ENCODE results near the gene ACTL10. TPM values are rescaled to one million over a fixed set of nuclear protein-coding genes. Genes with fewer than 3 reads are reported as not detected.

Gene ACTL10
- total RNA-seq, 6 experiments from 2014 or later = 0.20 to 1.1 (median 0.56) TPM; not detected in 1

DNA sequence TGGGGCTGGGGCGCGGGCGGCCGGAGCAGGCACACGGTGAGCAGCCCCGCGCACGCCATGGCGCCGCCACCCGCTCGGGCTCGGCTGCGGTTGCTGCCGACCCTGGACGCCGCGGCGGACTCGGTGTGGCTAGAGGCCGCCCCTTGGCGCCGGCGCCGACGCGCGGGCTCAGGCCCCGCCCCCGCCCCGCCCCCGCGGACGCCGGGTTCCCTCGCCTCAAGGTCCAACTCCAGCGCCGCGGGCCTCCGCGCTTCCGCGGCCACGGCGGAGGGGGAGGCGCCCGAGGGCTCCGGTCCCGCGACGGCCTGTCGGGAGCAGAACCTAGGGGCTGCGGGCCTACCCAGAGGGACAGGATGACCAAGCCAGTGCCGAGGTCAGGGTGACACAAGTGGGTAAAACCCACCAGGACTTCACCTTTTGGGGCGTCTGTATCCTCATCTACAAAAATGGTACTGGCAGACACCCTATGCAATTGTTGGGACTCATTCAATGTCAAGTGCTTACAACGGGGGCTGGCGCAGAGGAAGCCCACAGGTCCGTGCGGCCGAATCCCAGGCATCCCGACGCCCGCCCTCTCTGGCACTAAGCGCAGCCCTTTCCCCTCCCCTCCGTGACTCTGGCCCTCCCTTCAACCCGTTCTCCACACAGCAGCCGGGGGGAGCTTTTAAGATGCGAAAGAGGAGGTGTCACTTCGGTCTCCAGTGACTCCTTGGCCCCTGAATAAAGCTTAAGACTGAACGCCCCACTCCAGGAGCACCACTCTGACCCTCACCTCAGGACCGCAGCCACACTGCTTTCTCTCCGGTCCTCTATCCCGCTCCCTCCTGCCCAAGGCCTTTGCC, 7.8 kb downstream of the ACTL10 start, which contains the start of gene NECAB3:
Gene NECAB3, minus strand, starts transcription at position 135 of the 842 bp plus-strand sequence. Its CDS starts 76 bp downstream, at position 59.
- 36% methylated on average over 8 of the region's 73 CpGs for WGBS (ENCODE audit: insufficient coverage, low coverage, low lambda C conversion rate, missing lambda C conversion rate)
- Histone ChIP-seq H3K36me3 (peaks cover 0 to 1% (median 0%) of the 10 kb centered on the region in 4 donors), H3K4me3 (peak within 1 kb of the TSS; percentile 55 to 79 (median 70)), H3K27me3 (no peaks in the 10 kb centered on the region), H3K27ac (peak within 1 kb of the TSS; percentile 41 to 75 (median 51)), H3K4me1 (peaks cover 0 to 11% (median 0%) of the 10 kb centered on the region in 4 donors), H3K9me3 (no peaks in the 10 kb centered on the region)
- ATAC-seq = peak; percentile 88 to 96 (median 90)
- intact Hi-C loops (cut with DNase I) = loop anchor here in 1 of 2 donors (10.0 kb wide), 1 partner anchor 50 kb away; the partner anchor contains the start of gene PXMP4
- peak; percentile 87 to 90 (median 89) for DNase-seq
- TF ChIP-seq, protein P1, sequence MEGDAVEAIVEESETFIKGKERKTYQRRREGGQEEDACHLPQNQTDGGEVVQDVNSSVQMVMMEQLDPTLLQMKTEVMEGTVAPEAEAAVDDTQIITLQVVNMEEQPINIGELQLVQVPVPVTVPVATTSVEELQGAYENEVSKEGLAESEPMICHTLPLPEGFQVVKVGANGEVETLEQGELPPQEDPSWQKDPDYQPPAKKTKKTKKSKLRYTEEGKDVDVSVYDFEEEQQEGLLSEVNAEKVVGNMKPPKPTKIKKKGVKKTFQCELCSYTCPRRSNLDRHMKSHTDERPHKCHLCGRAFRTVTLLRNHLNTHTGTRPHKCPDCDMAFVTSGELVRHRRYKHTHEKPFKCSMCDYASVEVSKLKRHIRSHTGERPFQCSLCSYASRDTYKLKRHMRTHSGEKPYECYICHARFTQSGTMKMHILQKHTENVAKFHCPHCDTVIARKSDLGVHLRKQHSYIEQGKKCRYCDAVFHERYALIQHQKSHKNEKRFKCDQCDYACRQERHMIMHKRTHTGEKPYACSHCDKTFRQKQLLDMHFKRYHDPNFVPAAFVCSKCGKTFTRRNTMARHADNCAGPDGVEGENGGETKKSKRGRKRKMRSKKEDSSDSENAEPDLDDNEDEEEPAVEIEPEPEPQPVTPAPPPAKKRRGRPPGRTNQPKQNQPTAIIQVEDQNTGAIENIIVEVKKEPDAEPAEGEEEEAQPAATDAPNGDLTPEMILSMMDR (IDR thresholded peaks at IDR 0.05) = peak in 1 of 4 donors; percentile 13
- peak; percentile 76 for TF ChIP-seq POLR2A (IDR thresholded peaks at IDR 0.05)

DNA sequence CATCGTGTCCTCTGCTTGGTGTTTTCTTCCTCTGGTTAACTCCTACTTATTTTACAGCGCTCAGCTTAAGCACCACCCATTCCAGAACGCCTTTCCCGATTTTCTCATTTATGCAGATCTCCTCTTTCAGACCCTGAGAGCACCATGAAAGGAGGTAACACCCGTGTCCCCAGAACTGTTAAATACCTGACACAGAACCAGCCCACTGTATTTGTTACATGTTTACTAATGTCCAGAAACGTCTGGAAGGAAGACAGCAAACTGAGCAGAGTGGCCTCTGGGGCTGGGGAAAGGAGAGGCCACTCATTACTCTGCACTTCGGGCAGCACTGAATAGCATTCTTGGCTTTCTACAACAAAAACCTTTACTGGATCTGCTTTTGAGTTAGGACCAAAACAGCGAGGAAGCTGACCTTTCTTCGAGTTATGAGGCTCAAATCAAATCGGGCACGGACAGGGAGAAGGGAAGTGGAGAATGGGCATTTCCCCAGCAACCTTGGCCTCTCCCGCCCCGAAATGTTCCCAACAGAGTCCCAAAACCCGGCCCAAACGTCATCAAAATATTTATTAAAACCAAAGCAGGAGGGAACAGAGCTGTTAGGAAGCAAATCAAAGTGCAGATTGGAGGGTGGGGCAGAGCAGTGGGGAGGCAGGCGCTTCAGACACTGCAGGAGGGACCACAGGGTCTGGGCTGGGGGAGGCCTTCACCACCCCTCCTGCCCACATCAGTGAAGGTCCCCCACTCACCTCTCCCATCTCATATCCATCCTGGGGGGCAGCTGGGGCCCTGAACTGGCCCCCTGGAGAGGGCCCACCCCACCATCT, 8.6 kb downstream of the ACTL10 start:
- Histone ChIP-seq H3K27me3 (no peaks in the 10 kb centered on the region), H3K36me3 (peaks cover 0 to 1% (median 0%) of the 10 kb centered on the region in 4 donors), H3K9me3 (no peaks in the 10 kb centered on the region), H3K4me3 (peak overlapping the region in 1 of 3 donors; percentile 79), H3K27ac (peak overlapping the region in 2 of 3 donors; percentile 30 to 75), H3K4me1 (peaks cover 0 to 11% (median 0%) of the 10 kb centered on the region in 4 donors)
- DNase-seq (no peak), ATAC-seq (no peak)
- WGBS (ENCODE audit: insufficient coverage, low coverage, low lambda C conversion rate, missing lambda C conversion rate) = 57% methylated on average over 15 of the region's 16 CpGs
- TF ChIP-seq POLR2A (IDR thresholded peaks at IDR 0.05) = no peak
- TF ChIP-seq, protein P1 (IDR thresholded peaks at IDR 0.05) = no peak
- intact Hi-C loops (cut with DNase I) = loop anchor here in 1 of 2 donors (10.0 kb wide), 1 partner anchor 49 kb away; the partner anchor contains the start of gene PXMP4

DNA sequence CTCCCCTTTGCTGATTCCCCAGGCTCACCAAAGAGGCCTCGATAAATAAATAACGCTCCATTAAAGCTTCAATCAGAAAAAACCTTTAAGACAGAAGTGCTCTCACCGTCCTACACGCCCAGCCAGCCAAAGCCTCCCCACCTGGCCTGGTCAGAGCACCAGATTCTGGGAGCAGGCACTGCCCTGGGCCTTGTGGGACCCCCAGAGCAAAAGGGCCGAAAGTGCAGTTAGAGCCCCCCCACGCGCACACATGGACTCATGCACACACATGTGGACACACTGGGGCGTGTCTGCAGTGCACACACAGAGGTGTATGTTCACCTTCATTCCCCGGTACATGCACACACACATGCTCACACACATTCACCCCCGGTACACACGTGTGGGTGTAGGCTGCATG, 9.4 kb downstream of the ACTL10 start:
- Histone ChIP-seq H3K9me3 (no peaks in the 10 kb centered on the region), H3K27me3 (no peaks in the 10 kb centered on the region), H3K36me3 (no peaks in the 10 kb centered on the region), H3K4me3 (no peak overlapping the region), H3K27ac (no peak overlapping the region), H3K4me1 (peaks cover 0 to 11% (median 0%) of the 10 kb centered on the region in 4 donors)
- no peak for ATAC-seq
- 90% methylated on average over 3 of the region's 11 CpGs for WGBS (ENCODE audit: insufficient coverage, low coverage, low lambda C conversion rate, missing lambda C conversion rate)
- no peak for DNase-seq
- TF ChIP-seq, protein P1 (IDR thresholded peaks at IDR 0.05) = no peak
- no peak for TF ChIP-seq POLR2A (IDR thresholded peaks at IDR 0.05)
- intact Hi-C loops (cut with DNase I) = loop anchor here in 1 of 2 donors (10.0 kb wide), 1 partner anchor 49 kb away; the partner anchor contains the start of gene PXMP4
